Activated CD4-positive, alpha-beta T cell treated with anti-CD3 and anti-CD28 coated beads, Interleukin-2, amount 50 U/mL, for 1 hour (primary cell): ENCODE data around the gene ABLIM2.
A peak's percentile ranks its signal among the peaks of the same experiment; 100 is the strongest.

Experiments
- DNase-seq: peaks from one replicate; pipeline ENCODE4 v3.0.0-alpha.2; 2020

Gene ABLIM2

DNA sequence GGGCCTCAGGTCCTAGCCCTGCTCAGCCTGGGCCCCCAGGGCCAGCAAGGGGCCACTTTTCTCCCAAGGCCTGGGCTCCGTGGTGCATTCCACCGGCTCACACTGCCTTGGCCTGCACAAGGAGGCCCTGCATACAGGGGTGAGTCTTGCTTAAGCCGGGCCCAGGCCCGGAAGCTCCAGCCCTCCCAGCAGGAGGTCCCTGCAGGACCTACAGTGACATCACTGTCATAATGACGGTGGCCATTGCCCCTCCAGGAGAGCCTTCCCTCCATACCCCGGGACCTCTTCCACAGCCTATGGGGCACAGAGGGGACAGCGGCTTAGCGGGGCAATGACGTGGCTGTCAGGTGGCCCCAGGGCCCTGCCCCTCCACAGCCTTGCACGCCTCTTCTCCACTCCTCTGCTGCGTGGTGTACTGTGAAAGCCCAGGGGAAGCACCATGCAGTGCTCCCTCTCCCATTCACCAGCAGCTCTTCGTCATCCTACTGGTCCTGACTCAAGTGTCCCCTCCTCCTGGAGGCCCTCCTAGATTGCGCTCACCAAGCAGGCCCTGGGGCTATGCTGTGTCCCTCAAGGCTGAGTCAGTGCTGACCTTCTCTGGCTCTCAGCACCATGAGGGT is 186.6 kb downstream of the ABLIM2 start:
- no peak for DNase-seq

DNA sequence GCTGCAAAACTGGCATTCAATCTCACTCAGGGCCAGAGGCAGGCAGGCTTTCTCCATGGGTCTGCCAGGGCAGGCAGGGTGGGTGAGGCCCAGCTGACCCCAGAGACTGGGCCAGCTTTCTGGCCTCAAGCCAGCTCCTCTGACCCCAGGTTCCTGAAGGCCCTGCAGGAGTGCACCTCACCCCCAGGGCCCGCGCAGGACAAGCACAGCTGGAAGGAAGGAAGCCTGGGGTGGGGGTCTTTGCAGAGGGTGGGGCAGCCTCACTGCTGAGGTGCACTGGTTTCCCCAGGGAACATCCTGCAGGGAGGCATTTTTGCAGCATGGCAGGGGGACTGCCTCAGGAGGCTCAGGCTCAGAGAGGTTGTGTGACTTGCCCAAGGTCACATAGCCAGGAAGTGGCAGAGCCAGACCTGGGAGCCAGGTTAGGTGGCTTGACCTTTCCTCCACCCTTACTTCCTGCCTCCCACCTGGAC is 187.4 kb downstream of the ABLIM2 start:
- DNase-seq: no peak

DNA sequence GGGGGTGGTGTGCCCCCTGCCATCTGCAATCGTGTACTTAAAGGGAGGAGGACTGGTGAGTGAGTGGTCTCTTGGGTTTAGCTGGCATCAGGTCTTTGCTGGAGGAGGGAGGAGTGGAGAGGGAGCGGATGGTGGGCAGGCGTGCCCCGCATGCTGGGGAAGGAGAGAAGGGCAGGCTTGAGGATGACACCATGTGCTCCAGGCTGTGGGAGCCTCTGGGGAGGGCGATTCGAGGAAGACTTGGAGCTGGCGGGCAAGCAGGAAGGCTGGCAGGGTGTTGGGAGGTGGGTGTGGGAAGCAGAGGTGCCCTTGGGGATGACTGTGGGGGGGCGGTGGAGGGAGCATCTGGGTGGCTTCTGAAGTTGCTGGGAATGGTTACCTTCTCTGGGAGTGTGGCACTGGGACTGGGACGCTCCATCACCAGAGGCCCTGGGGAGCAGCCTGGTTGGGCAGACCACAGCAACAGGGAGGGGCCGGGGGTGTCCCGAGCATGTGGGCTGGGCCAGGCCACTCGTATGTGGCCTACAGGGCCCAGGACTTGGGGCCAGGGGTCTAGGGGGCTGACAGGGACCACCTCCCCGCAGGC is 188.2 kb downstream of the ABLIM2 start:
- no peak for DNase-seq

DNA sequence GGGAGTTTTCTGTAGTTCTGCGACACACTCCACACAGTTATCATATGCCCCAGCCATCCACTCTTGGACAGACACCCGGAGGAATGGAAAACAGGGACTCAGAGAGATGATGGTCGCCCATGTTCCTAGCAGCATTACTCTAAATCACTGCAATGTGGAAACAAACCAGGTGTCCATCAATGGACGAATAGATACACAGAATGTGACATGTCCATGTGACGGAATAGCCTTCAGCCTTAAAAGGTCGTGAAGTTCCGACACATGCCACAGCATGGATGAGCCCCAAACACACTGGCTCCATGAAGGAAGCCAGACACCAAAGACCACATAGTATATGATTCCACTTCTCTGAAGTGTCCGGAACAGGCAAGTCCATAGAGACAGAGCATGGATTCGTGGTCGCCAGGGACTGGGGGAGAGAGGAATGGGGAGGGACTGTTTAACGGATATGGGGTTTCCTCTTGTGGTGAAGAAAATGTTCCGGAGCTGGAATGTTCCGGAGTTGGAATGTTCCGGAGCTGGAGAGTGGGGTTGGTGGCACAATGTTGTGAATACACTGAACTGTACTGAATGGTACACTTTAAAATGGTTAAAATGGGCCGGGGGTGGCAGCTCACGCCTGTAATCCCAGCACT is 190.2 kb downstream of the ABLIM2 start:
- no peak for DNase-seq

DNA sequence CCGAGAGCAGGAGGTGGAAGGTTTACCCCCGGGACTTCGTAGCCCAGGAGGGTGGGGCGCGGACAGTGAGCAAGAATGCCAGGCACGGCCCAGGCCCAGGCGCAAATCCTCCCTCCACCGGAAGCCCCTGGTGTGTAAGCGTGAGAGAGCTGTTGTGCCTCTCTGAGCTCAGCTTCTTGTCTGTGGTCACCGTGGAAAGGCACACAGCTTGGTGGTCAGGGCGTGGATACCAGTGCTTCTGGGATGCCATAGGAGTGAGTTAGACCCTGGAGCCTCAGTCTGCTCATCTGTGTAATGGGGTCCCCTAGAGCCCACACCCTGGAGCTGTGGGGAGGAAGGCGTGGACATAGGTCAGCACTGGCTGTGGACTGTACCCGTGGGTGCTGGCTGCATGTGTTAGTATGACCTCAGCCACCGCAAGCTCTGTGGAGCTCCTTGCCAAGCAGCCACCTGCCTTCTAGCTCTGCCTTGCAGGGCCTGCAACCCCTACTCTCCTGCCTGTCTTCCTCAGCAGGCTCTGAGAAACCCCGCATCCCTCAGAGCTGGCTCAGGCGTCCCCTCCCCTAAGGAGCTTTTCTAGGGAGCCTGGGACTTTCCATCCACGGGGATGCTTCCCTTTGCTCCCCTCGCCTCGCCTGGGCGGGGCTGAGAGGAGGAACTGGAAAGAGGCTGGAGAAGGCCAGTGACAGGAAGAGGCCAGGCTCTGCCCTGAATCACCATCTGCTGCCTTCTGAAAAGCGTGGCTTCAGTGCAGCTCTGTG is 190.9 kb downstream of the ABLIM2 start:
- no peak for DNase-seq

DNA sequence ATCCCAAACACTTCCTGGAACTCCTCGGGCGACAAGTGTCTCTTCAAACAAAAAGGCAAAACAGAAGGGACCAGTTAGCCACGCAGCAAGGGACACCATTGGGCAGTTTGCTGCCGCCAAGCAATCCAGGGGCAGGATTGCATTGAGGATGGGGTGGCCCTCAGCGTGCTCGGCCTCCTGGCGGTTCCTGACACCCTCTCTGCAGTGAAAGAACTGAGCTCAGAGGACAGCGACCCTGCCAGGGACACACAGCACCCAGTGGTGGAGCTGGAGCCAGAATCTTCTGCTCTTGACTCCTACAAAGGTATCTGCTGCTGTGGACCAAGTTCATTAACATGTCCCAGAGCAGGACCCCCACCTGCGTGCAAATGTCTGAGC is 191.6 kb downstream of the ABLIM2 start:
- no peak for DNase-seq

DNA sequence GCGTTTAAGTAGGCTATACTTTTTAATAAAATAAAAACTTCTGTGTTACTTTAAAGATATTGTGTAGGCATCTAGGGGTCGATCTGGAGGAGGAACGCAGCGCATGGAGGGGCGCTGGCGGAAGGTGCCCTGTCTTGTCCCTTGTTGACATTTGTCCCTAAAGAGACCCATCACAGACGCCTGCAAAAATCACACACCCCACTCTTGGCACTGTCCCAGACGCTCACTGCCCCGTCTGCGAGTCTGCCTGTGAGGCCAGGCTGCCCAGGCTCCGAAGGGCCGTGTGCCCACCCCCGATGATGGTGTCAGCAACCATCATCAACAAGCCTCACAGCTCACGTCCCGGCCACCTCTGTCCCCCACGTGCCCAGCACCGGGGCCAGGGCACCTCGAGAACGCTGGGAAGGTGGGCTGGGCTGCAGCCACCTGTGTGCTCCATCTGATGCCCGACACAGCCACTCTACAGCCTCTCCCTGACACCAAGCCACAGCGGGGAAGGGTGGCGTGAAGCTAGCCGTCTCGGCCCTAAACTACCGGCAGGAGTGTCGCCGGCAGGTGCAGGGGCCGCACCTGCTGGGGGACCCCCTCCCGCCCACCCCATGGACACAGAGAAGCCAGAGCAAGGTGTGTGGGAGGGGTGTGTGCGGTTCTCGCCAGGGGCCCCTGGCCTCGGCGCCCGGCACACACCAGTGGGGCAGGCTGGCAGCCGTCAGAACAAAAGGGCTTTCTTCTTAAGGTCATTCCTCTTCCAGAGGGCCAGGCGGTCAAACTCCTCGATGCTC is 192.1 kb downstream of the ABLIM2 start:
- no peak for DNase-seq

DNA sequence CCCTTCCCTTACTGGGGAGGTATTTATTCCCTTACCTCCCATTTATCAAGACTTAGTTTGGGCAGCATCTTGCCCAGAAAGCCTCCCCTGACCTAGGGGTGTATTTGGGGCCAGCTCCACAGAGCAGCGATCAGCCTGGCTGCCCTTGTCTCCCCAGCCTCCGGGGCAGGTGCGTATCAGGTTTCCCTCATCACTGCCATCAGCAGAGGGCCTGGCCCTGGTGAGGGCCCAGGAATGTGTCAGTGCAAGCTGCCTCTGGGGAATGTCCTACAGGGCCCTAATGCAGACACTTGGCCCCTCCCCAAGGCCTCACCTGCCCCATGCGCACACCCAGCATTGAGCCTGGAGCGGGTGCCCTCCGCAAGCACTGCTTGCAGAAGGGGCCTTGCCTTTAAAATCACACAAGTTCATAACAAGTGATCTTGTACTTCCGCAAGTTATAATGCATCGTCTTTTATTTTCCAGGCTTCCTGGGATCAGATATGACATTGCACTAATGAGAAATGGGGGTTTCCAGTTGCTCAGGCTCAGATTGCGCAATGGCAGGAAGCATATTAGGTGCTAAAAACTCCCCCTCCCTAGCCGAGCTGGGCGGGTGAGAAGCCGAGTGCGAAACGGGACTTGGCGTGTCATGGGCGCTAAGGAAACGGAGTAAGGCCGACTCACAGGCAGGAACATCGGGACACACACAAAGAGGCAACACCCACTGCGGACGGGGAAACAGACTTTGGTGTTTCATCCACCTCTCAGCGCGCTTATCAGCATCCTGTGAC is 193.5 kb downstream of the ABLIM2 start:
- peak; percentile 30 for DNase-seq

DNA sequence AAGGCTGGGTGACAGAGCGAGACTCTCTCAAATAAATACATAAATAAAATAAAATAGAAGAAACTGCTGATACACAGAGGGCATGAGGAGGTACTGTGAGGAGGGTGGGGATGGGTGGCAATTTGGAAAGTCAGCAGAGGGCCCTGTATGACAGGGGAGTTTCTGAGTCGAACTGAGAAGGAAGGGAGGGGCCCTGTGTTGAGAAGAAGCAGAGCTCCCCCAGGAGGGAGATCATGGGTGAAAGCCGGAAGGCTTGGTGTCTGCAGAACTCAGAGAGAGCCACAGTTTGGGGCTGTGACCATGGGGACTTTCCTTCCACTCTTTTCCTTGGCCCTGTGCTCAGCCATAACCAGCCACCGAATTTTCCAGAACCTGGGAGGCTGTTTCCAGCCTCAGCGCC is 194.2 kb downstream of the ABLIM2 start:
- DNase-seq: no peak

DNA sequence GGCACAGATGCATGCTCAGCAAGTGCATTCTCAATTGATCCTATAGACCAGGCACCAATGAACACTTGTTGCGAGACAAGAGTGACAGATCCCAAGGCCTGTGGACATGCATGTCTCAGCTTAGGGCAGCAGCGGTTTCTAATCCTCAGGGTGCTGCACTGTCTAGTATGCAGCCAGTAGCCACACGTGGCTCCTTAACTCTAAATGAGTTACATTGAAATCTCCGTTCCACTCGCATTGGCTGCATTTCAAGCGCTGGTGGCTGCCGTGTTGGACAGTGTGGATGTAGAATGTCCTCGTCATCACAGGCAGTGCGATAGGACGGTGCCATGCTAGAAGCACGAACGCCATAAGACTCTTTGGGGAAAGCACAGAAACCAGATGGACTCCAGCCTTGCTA is 194.9 kb downstream of the ABLIM2 start:
- DNase-seq: no peak

DNA sequence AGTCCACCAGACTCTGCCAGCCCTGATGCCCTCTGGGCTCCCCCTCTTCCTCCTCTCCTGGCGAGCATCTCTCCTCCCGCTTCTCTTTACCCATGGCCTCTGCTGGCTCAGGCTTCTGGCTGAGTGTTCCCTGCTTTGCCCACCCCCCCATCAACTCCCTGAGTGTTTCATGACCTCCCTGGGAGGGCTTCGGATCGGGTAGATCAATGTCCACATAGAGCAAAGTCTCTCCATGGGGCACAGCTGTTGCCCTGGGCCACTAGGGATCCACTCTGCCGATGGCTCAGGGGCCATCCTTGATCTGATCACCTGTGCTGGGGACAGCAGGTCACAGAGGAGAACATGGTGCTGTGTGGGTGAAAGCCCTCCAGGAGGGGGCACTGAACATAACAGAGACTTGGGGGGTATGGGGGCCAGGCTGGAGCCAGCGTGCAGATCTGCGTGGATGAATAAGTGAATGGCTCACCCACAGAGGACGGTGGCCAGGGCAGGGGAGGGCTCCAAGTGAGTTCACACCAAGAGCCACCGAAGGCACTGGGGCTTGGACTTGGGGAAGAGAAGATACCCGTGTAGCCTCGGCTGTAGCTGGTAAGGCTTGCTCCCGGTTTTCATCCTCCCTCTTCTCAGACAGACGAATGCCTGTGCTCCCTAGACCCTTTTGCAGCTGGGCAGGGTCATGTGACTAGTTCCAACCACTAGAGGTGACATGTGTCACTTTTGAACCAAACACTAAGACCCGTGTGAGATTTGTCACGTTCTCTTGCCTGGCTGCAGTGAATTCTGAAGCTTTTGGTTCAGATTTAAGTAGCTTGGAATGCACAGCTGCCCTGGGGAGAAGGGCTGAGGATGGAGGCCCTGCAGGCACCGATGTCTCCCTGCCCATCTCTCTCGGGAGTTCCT is 195.8 kb downstream of the ABLIM2 start:
- no peak for DNase-seq

DNA sequence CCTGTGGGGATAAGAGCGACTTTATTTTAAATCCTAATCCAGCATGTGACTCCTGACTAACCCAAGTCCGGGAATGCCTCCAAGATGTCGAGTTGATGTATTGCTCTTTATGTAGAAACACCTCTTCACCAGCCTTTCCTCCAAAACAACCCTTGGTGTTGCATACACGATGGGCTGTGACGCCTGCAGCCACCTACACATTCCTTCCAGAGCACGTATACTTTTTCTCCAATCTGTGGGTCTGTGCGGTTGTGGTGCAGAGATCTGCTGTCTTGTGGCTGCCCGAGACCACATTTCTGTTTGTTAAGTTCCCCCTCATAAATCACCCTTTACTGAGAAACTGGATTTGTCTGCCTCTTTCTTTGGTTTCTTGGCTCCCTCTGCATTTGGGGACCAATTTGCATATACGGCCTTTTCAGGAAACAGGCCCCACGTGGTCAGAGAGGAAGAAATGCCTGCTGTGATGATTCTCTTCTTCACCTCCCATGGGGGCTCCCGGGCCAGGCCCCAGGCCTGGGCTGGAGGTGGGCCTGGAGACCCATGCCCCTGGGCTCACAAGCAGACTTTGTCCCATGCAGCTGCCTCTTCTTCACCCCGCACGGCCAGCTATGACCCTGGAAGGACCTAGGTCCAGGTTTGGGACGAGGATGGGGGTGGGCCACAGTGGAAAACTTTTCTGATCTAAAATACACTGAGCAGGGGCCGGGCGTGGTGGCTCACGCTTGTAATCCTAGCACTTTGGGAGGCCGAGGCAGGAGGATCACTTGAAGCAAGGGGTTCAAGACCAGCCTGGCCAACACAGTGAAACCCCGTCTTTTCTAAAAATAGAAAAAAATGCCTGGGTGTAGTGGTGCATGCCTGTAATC is 197.6 kb downstream of the ABLIM2 start:
- peak; percentile 29 for DNase-seq

DNA sequence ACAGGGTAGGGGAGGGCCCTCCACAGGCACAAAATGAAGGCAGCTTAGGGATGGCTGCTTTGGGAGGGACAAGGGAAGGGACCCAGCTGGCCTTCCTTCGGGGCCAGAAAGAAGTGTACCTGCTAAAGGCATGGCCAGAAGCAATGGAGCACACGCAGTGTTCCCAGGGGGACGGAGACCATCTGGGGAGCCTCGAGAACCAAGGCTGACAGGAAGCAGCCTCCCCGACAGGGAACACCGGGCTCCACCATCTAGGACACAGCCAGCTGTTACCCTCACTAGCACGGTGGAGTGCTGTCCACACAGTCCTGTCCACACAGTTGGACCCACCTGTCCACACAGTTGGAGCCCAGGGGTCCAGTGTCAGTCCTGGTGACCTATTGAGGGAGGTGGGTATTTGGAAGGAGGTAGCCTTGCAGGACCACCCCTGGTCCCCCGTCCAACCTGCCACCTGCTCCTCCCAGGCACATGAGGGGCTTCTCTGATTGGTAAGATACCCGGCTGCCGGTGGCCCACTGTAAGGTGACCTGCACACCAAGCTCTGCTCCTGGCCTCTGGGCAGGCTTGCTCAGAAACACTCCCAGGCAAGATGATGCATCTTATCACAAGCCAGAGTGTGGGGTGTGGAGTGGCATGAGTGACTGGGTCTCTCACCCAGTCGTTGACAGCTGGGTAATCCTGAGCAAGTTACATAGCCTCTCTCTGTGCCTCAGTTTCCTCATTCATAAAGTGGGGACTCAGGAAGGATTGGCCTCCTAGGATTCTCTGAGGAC is 198.4 kb downstream of the ABLIM2 start:
- no peak for DNase-seq

DNA sequence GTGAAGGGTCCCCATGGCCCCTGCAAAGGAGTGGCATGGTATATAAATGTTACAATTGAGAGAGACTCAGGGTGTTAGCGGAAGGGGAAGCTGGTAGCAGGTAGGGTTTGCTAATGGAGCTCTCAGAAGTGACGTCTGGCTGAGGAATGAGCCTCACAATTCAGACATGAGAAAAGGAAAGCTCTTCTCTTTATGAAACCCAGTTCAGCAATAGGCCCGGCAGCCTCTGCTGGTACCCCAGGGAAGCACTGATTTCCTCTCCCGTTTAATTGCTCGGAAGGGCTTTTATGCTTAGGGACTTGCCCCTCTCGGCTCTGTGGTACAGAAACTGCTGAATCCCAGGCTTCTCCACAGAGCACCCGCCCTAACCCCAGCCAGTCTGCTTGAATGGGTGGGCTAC is 199.5 kb downstream of the ABLIM2 start:
- DNase-seq: no peak

DNA sequence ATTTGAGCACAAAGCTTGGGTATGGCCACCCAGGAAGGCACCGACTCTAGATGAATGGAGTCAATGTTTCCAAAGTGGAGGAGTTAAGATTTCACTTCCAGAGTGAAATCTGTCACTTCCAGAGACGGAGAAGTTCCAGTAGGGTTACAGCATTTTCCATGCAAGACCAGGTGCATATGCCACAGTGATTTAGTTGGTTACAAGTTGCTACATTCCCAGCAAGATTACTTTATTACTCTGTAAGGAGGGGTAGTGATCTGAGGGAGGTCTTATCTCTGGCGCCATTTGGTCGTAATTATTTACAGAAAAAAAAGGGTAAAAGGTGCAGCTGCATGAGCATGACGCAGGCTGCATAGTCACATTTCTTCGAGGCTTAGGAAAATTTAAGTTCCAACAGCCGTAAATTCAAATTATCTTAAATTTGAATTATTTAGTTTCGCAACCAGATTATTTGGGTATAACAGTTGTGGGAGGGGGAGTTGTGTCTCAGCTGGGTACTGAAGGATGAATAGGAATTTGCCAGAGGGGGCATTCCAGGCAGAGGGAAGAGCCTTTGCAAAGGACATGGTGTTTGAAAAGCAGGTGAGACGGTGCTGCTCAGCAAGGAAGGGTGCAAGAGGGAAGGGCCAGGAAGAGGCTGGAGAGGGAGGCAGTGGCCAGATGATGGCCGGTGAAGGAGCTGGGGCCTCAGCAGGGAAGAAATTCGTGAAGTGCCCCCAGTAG is 201.5 kb downstream of the ABLIM2 start:
- DNase-seq: no peak

DNA sequence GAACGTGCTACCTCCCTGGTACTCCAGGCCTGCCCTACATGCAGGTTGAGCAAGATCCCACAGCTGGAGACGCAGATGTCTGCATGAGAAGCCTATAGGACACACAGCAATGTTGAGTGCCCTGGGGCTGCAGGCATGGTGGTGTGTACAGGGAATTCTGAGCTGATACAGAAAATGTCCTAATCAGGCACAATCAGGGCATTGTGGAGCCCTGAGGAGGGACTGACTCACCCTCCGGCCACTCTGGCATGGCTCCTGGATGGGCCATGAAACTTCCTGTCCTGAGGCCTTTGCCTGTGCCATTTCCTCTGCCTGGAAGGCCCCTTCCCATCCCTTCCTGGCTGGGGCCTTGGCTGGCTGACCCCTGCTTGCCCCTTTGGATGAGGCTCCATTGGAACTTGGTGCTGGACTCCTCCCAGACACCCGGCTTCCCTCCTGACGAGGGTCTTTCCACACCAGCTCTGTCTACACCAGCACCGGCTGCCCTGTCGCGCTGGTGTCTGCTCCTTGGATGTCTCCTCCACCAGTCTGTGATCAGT is 202.3 kb downstream of the ABLIM2 start:
- DNase-seq: no peak

DNA sequence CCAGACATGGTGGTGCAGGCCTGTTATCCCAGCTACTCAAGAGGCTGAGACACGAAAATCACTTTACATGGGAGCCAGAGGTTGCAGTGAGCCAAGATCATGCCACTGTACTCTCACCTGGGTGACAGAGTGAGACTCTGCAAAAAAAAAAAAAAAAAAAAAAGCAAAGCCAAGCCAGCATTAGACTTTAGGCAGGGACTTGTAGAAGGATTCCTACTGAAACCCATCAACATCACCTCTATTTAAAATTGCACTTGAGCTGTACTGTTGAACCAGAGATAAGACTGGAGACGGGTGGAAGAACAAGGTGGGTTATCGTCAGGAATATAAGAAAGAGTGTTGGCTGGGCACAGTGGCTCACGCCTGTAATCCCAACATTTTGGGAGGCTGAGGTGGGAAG is 203.2 kb downstream of the ABLIM2 start:
- no peak for DNase-seq

DNA sequence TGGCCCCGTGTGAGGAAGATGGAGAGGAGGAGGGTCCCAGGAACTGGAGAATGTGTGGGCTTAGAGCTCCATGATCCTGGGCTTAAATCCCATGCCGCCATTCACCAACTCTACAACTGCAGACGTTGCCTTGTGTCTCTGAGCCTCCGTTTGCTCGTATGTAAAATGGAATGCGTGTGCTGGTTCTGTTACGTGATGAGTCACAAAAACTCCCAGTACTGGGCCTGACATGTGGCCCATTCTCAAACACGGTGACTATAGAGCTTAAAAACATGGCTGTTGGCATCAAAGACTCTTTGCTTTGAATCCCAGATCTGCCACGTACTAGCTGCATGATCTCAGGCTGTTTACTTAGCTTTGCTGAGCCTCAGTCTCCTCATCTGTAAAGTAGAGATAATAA is 206.0 kb downstream of the ABLIM2 start:
- DNase-seq: no peak
